Stimulated activated CD4-positive, alpha-beta T cell treated with anti-CD3 and anti-CD28 coated beads, Interleukin-4, amount 100 ng/mL, for 1 hour (primary cell): ENCODE data around the gene PQBP1.
A peak's percentile ranks its signal among the peaks of the same experiment; 100 is the strongest.

ENCODE experiments used
- DNase-seq: peaks from one replicate; pipeline ENCODE4 v3.0.0-alpha.2; 2020

Gene PQBP1

DNA sequence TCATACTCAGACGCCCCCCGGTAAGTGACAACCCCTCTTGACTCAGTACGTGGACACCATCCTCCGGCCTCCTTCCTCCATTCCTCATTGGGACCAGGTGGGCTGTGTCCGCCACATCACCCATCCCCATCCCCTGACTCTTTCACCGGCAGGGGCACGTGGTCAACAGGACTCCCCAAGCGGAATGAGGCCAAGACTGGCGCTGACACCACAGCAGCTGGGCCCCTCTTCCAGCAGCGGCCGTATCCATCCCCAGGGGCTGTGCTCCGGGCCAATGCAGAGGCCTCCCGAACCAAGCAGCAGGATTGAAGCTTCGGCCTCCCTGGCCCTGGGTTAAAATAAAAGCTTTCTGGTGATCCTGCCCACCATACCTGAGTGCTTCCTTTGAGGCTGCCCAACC lies 5.0 kb downstream of the PQBP1 start:
- DNase-seq: no peak

DNA sequence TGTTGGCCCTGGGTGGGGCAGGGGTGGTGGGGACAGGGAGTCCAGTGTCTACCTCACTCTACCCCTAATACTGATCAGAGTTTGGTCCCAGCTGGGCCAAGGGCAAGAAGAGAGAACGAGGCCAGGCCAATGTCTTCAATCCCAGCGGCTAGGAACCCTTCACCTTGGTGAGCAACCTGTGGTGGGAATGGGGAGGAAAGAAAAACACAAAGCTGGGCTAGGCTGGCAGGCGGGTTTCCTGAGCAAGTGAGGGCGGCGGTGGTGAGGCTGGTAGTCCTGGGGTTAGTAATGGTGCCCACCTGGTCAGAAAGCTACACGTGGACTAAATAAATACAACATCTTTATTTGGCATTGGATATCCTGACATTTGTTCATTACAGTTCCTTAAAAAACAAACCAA lies 5.6 kb downstream of the PQBP1 start:
- DNase-seq: no peak

- DNase-seq: no peak
Observed at GRCh38 chrX:48904180-48904579, 6.5 kb downstream of the PQBP1 start.

GRCh38 chrX:48904626-48905025 lies 6.9 kb downstream of the PQBP1 start:
- DNase-seq: no peak

- DNase-seq: no peak
Observed at GRCh38 chrX:48905090-48905790, 7.5 kb downstream of the PQBP1 start.

GRCh38 chrX:48908600-48908999 lies 10.9 kb downstream of the PQBP1 start:
- no peak for DNase-seq

GRCh38 chrX:48909703-48910294 lies 12.1 kb downstream of the PQBP1 start:
- DNase-seq: no peak

DNA sequence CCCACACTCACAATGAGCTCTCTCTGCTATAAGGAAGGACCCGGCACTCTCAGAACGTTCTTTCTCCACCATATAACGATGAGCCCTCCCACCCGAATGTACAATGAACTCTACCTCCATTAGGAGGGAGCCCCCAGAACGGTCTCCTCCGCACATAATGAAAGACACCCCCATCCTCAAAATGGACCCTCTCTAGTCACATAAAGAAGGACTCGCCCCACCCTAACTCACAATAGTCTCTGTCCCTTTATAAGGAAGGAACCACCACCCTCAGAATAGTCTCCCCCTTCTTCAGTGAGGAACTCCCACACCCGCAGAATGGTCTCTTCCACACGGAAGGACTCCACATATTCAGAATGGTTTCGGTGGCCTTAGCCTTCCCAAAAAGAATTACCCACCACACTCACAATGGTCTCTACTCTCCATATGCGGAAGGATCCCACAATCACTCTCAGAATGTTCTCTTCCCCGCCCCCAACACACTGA lies 13.2 kb downstream of the PQBP1 start:
- DNase-seq: no peak

DNA sequence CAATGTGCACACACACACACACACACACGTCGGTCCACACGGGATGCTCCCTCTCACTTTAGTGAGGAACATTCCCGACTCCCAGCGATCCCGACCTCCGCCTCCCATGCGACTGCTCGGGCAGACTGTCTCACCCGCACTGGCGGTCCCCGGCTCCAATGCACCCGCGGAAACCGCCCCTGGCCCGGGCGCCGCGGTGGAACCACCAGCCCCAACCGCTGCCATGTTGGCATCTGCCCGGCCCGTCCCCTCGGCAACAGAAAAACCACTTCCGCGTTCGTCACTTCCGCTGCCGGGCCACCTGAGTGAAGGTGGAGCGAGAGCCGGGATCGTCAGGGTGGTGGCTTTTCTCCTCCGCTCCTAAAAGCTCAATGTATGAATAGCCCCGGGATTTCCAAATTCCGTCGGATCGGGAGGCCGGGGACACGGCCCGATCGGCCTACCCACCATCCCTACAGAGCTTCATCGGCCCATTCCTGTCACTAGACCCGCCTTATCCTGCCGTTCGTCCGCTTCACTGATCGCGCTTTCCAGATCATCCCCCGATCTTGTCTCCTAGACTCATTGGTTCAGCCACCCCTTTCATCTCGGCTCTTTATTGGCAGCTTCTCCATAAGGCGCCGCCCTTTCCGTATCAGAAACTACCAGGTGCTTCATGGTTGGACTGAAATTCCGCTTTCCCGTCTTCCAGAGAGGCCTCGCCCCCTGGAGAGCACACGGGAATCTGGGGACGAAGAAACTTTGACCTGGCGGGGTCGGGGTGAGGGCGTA lies 13.9 kb downstream of the PQBP1 start, which contains the start of gene SLC35A2:
TSS of gene SLC35A2 (minus strand) at position 235 of the 771 bp plus-strand sequence. CDS start at position 225, 10 bp downstream.
- peak; percentile 84 for DNase-seq

- no peak for DNase-seq
Observed at GRCh38 chrX:48913605-48914366, 16.1 kb downstream of the PQBP1 start.

- no peak for DNase-seq
Observed at GRCh38 chrX:48914593-48915493, 17.1 kb downstream of the PQBP1 start.

DNA sequence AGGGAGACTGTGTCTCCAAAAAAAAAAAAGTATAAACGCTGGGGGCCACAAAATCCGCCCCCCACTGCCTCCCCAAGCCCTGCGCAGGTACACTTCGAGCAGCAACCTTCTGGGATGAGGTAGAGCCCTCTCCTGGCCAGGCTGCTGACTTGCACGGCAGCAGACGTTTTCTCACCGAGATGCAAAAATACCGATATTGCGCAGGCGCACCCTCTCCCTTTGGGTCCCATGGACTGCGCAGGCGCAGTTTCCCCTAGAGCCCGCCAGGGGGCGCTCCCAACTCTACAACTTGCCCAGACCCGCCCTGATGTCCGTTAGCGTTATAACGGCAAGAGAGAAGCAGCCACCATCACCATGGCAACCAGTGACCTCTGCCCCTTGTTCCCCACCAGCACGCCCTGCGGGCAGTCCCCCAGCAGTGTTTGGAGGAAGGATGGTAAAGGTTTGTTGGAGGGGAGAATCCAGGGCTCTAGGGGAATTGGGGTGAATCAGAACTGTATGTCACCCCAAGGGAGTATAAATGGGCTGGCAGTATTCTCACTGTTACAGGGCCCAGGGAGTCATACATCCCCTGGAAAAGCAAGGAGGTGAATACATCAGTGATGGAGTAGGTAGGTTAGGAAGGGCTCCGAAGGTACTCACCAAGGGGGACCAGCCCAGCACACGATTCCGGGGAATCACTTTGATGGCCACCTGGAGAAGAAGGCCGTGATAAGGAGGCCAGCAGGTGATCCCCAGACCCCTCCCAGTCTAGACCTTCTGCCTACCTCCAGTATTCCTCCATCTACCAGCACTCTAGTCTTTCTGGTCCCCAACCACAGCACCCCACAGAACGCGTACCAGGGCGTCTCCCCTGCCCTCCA lies 19.6 kb downstream of the PQBP1 start:
- DNase-seq: peak; percentile 79

DNA sequence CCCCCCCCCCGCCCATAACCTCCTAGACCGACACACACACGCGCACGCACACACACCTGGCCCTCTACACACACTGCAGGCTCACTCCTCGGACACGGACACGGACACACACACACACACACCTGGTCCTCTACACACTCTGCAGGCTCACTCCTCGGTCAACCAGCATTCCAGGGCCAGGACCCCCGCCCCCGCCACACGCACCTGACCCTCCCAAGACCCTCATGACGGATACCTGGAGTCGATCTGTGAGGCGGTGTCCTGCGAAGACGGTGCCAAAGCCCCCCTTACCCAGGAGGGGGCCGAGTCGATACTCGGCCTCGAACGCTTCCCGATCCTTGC lies 20.5 kb downstream of the PQBP1 start:
- DNase-seq: no peak

GRCh38 chrX:48918643-48919340 lies 21.1 kb downstream of the PQBP1 start, which contains the start of gene PIM2:
Gene PIM2, minus strand, starts transcription at chrX:48919024. Its CDS starts 190 bp downstream, at chrX:48918834.
- peak; percentile 88 for DNase-seq

DNA sequence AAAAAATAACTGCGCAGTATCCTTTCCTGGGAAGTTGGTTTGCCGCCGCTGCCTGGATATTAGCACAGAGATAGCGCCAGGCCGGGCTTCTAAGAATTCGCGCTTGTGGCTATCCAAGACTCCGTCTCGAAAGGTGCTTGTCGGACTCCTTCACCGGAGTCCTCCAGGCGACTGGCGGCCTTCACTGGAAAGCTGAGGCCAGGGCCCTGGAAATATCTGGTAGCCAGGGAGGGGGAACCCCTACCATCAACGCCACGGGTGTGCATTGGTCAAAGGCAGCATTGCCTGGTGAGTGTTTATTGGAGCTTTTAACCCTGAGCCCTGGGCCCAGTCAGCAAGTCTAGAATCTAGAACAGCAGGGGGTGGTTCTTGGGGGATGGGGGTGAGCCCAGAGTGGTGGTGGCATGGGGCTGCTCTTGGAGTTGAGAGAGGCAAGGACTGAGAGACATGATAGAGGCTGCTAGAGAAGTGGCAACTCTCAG lies 21.7 kb downstream of the PQBP1 start:
- no peak for DNase-seq

- no peak for DNase-seq
Observed at GRCh38 chrX:48919947-48920717, 22.4 kb downstream of the PQBP1 start.

DNA sequence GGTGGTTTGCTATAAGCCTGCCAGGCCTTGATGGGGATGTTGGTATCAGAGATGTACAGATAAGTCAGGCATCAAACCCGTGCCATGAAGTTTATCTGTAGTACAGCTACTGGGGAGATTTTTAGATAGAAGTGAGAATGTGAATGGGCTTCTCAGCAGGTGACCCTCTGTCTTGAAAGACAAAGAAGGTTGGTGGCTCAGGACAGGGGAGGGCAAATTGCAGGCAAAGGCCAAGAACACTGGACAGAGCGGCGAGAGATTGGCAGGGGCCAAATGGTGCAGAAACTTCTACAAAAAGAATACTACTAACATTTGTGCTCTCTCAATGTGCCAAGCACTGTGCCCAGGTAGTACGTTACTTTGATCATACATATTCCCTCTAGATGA lies 23.0 kb downstream of the PQBP1 start:
- no peak for DNase-seq

DNA sequence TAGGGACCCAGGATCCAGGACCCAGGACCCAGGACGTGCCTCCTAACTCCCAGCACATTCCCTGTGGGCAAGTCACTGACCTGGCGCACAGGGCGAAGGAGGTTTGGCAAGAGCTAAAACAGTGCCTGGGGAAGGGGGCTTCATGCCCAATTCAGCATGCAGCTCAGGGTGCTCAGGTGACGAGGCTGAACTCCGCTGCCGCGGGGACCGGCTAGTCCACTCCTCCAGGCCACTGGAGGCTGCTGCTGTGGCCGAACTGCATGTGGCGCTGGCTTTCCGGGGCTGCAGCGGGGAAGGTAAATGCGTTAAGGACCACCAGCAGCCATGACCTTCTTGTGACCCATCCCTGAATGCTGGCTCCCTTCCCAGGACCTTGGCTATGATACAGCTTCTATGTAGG lies 26.0 kb downstream of the PQBP1 start:
- no peak for DNase-seq

- no peak for DNase-seq
Observed at GRCh38 chrX:48924270-48924669, 26.5 kb downstream of the PQBP1 start.
